ENCODE measurements around the gene ZIC1.

Gene ZIC1

GRCh38 chr3:147422601-147423536 lies 13.7 kb downstream of the ZIC1 start:
- no peak for DNase-seq (ENCODE audit: low read depth)

GRCh38 chr3:147423537-147423797 lies 14.3 kb downstream of the ZIC1 start:
- DNase-seq (ENCODE audit: low read depth): no peak

GRCh38 chr3:147423798-147424580 lies 14.8 kb downstream of the ZIC1 start:
- no peak for DNase-seq (ENCODE audit: low read depth)

GRCh38 chr3:147424581-147425387 lies 15.6 kb downstream of the ZIC1 start:
- no peak for DNase-seq (ENCODE audit: low read depth)

- no peak for DNase-seq (ENCODE audit: low read depth)
These were observed 16.3 kb downstream of the ZIC1 start for GRCh38 chr3:147425388-147425850.

- no peak for DNase-seq (ENCODE audit: low read depth)
These were observed 17.8 kb downstream of the ZIC1 start for GRCh38 chr3:147426931-147427330.

- DNase-seq (ENCODE audit: low read depth): no peak
These were observed 18.6 kb downstream of the ZIC1 start for GRCh38 chr3:147427746-147428145.

- DNase-seq (ENCODE audit: low read depth): no peak
These were observed 19.2 kb downstream of the ZIC1 start for GRCh38 chr3:147428326-147428725.

- DNase-seq (ENCODE audit: low read depth): no peak
These were observed 19.6 kb downstream of the ZIC1 start for GRCh38 chr3:147428754-147429153.

GRCh38 chr3:147431751-147432150 lies 22.6 kb downstream of the ZIC1 start:
- DNase-seq (ENCODE audit: low read depth): no peak

GRCh38 chr3:147447224-147447623 lies 38.1 kb downstream of the ZIC1 start:
- no peak for DNase-seq (ENCODE audit: low read depth)

GRCh38 chr3:147449669-147450068 lies 40.5 kb downstream of the ZIC1 start:
- no peak for DNase-seq (ENCODE audit: low read depth)

- no peak for DNase-seq (ENCODE audit: low read depth)
These were observed 50.0 kb downstream of the ZIC1 start for GRCh38 chr3:147458995-147459704.

GRCh38 chr3:147462856-147463255 lies 53.7 kb downstream of the ZIC1 start:
- no peak for DNase-seq (ENCODE audit: low read depth)
